GM12874 (cell line): ENCODE results near the gene SLC25A33.

ENCODE experiments used
- CTCF ChIP-seq: IDR thresholded peaks from 2 replicates; pipeline ENCODE4 v1.5.1; 2011; ENCODE audit warnings: low read depth, mild to moderate bottlenecking, control low read depth, low read length, moderate library complexity; ENCODE audit not compliant: insufficient read depth

Gene SLC25A33

GRCh38 chr1:9595968-9596340 is 56.7 kb downstream of the SLC25A33 start:
- no peak for TF ChIP-seq CTCF

GRCh38 chr1:9596415-9597123 is 57.3 kb downstream of the SLC25A33 start:
- TF ChIP-seq CTCF, result no peak

GRCh38 chr1:9597361-9598315 is 58.4 kb downstream of the SLC25A33 start:
- TF ChIP-seq CTCF, result no peak

GRCh38 chr1:9598316-9598700 is 59.0 kb downstream of the SLC25A33 start:
- no peak for TF ChIP-seq CTCF

GRCh38 chr1:9599741-9600140 is 60.5 kb downstream of the SLC25A33 start:
- no peak for TF ChIP-seq CTCF

- no peak for TF ChIP-seq CTCF
Observed at GRCh38 chr1:9600861-9601834, 61.9 kb downstream of the SLC25A33 start.
